PC-3 (cell line): ENCODE results near the gene CD1D. TPM values are rescaled to one million over a fixed set of nuclear protein-coding genes. Genes with fewer than 3 reads are reported as not detected.
A peak's percentile ranks its signal among the peaks of the same experiment; 100 is the strongest.

Source experiments
- ATAC-seq: fragments of 200-7000 bp; cut with Tn5 transposase; 2 replicates; pipeline ENCODE4 v1.9.1; 2020; ENCODE audit warnings: mild to moderate bottlenecking, moderate library complexity
- BruUV-seq: library from RNA; stranded (reverse); fragments of 400-500 nt; replicated peaks from 2 replicates; lab custom pipeline; 2021; lab: Mats Ljungman, UMichigan
- CTCF ChIA-PET: fragments of 300-600 bp; sonication (Branson Sonifier 250); formaldehyde crosslinking; loops from one replicate; lab custom pipeline; 2022; ENCODE audit warnings: antibody characterized with exemption; lab: Charles Lee
- POLR2A ChIA-PET: fragments of 300-600 bp; sonication (Branson Sonifier 250); formaldehyde crosslinking; loops from one replicate; lab custom pipeline; 2022; ENCODE audit warnings: antibody characterized with exemption; ENCODE audit not compliant: unreplicated experiment; lab: Charles Lee
- DNase-seq: peaks from one replicate; pipeline ENCODE4 v3.0.0-alpha.2; 2015
- H2AFZ ChIP-seq: fragments of 300-600 bp; sonication (generic); 2 replicates; pipeline ENCODE4 v1.6.0; 2016; ENCODE audit warnings: antibody characterized with exemption, low read length
- H3F3A ChIP-seq: fragments of 300-600 bp; sonication (generic); one replicate; pipeline ENCODE4 v1.6.0; 2017; ENCODE audit warnings: antibody characterized with exemption, low read length, control low read depth, mild to moderate bottlenecking; ENCODE audit not compliant: unreplicated experiment
- H3K27ac ChIP-seq: fragments of 300-600 bp; sonication (generic); 2 replicates; pipeline ENCODE4 v1.5.1; 2016; ENCODE audit warnings: mild to moderate bottlenecking, low read length
- H3K27me3 ChIP-seq: fragments of 300-600 bp; sonication (generic); 2 replicates; pipeline ENCODE4 v1.6.1; 2016; ENCODE audit warnings: low read length, mixed read lengths
- H3K36me3 ChIP-seq: fragments of 300-600 bp; sonication (generic); 2 replicates; pipeline ENCODE4 v1.6.1; 2016; ENCODE audit warnings: low read depth, mixed run types, low read length, mixed read lengths
- H3K4me1 ChIP-seq: fragments of 300-600 bp; sonication (generic); 2 replicates; pipeline ENCODE4 v1.5.1; 2016; ENCODE audit warnings: low read length; ENCODE audit not compliant: insufficient read depth
- H3K4me2 ChIP-seq: fragments of 300-600 bp; sonication (generic); 2 replicates; pipeline ENCODE4 v1.6.0; 2016; ENCODE audit warnings: low read length
- H3K4me3 ChIP-seq: fragments of 300-600 bp; sonication (generic); 2 replicates; pipeline ENCODE4 v1.5.1; 2016; ENCODE audit warnings: mild to moderate bottlenecking, low read length, mixed read lengths
- H3K79me2 ChIP-seq: fragments of 300-600 bp; sonication (generic); 2 replicates; pipeline ENCODE4 v1.6.1; 2017; ENCODE audit warnings: low read length, mixed read lengths
- H3K9ac ChIP-seq: fragments of 300-600 bp; sonication (generic); 2 replicates; pipeline ENCODE4 v1.6.0; 2016; ENCODE audit warnings: mild to moderate bottlenecking, low read length
- H3K9me2 ChIP-seq: fragments of 300-600 bp; sonication (generic); replicated peaks from 2 replicates; pipeline ENCODE4 v1.6.1; 2016; ENCODE audit warnings: mixed run types, low read length, mixed read lengths
- H3K9me3 ChIP-seq: fragments of 300-600 bp; sonication (generic); 2 replicates; pipeline ENCODE4 v1.6.1; 2016; ENCODE audit warnings: low read length, mixed read lengths
- H4K20me1 ChIP-seq: fragments of 300-600 bp; sonication (generic); 2 replicates; pipeline ENCODE4 v1.6.1; 2016; ENCODE audit warnings: low read length, mixed read lengths
- CTCF ChIP-seq: fragments of 300-600 bp; sonication (generic); conservative IDR thresholded peaks from 2 replicates; pipeline ENCODE4 v1.5.1; 2017; ENCODE audit warnings: antibody characterized with exemption, low read depth, mild to moderate bottlenecking, low read length
- EZH2 ChIP-seq: fragments of 300-600 bp; sonication (generic); IDR thresholded peaks from one replicate; pipeline ENCODE4 v1.6.1; 2017; ENCODE audit warnings: antibody characterized with exemption, mild to moderate bottlenecking, low read length; ENCODE audit not compliant: unreplicated experiment
- EZH2phosphoT487 ChIP-seq: fragments of 300-600 bp; sonication (generic); IDR thresholded peaks from 2 replicates; pipeline ENCODE4 v1.6.1; 2018; ENCODE audit warnings: mild to moderate bottlenecking, antibody characterized with exemption, low read length, borderline replicate concordance
- intact Hi-C: fragments of 100-400 bp; cut with micrococcal nuclease; formaldehyde crosslinking; loops from 2 replicates; pipeline ENCODE4 v1.9.0; 2023
- total RNA-seq: library from RNA; depleted of rRNA; stranded (reverse); fragments of >200 nt; gene quantifications from 2 replicates; pipeline ENCODE4 v1.2.3, GENCODE V29; 2014

CD1D gene
- total RNA-seq, 1 experiment from 2014 or later: not detected

GRCh38 chr1:158199849-158200248 lies 19.2 kb downstream of the CD1D start:
- no peaks in the 10 kb centered on the region for H3K9me3 ChIP-seq
- intact Hi-C loops: loop anchor here (5.0 kb wide), 1 partner anchor 327 kb away; no protein-coding TSS in a partner anchor
- H3F3A ChIP-seq: no peaks in the 10 kb centered on the region
- DNase-seq (peak; percentile 37), ATAC-seq (no peak)
- H3K4me2 ChIP-seq: no peak overlapping the region
- ChIA-PET POLR2A (no interaction called here), CTCF (no interaction called here)
- H3K27me3 ChIP-seq: peaks cover 57% of the 10 kb centered on the region
- no TSS peak for BruUV-seq
- no peak overlapping the region for H3K27ac ChIP-seq
- no peak overlapping the region for H3K4me3 ChIP-seq
- no peaks in the 10 kb centered on the region for H3K36me3 ChIP-seq
- no peak overlapping the region for H2AFZ ChIP-seq
- H3K9ac ChIP-seq: no peak overlapping the region
- H4K20me1 ChIP-seq: no peaks in the 10 kb centered on the region
- H3K4me1 ChIP-seq: no peaks in the 10 kb centered on the region
- H3K9me2 ChIP-seq: no peaks in the 10 kb centered on the region
- TF ChIP-seq EZH2phosphoT487 (no peak), EZH2 (no peak), CTCF (no peak)
- no peaks in the 10 kb centered on the region for H3K79me2 ChIP-seq

GRCh38 chr1:158200527-158200926 lies 19.8 kb downstream of the CD1D start:
- CTCF ChIA-PET: no interaction called here

More at GRCh38 chr1:158200527-158200926, 19.8 kb downstream of the CD1D start:
- H3K4me1 ChIP-seq: no peaks in the 10 kb centered on the region
- no peak overlapping the region for H2AFZ ChIP-seq
- intact Hi-C loops: loop anchor here (5.0 kb wide), 1 partner anchor 327 kb away; no protein-coding TSS in a partner anchor
- H3K9me3 ChIP-seq: no peaks in the 10 kb centered on the region
- no peaks in the 10 kb centered on the region for H3K79me2 ChIP-seq
- ATAC-seq: no peak
- no peak overlapping the region for H3K9ac ChIP-seq
- no peak for TF ChIP-seq EZH2phosphoT487
- no peak for TF ChIP-seq CTCF
- TF ChIP-seq EZH2: no peak
- no peak for DNase-seq
- no peaks in the 10 kb centered on the region for H3K36me3 ChIP-seq
- H3K27me3 ChIP-seq: peaks cover 55% of the 10 kb centered on the region
- BruUV-seq: no TSS peak
- no peak overlapping the region for H3K4me3 ChIP-seq
- POLR2A ChIA-PET: no interaction called here
- H3K27ac ChIP-seq: no peak overlapping the region
- H4K20me1 ChIP-seq: no peaks in the 10 kb centered on the region
- no peak overlapping the region for H3K4me2 ChIP-seq
- no peaks in the 10 kb centered on the region for H3K9me2 ChIP-seq
- H3F3A ChIP-seq: no peaks in the 10 kb centered on the region
